Measurements from ENCODE around the gene ITPKC. TPM values are rescaled to one million over a fixed set of nuclear protein-coding genes. Genes with fewer than 3 reads are reported as not detected.

The ITPKC gene
- total RNA-seq, 1 donor from 2014 or later = 7.0 TPM

- DNase-seq (ENCODE audit: low spot score) = no peak
- no peak for ATAC-seq
Observed at GRCh38 chr19:40690050-40690692, 26.7 kb upstream of the ITPKC start, which contains the start of gene NUMBL. NUMBL (minus strand) TSS chr19:40690651; CDS start chr19:40690483, 168 bp downstream.

GRCh38 chr19:40690693-40691420, 26.1 kb upstream of the ITPKC start:
- ATAC-seq (peak; percentile 92), DNase-seq (ENCODE audit: low spot score) (peak; percentile 93)

- ATAC-seq = no peak
Observed at GRCh38 chr19:40691421-40692211, 25.3 kb upstream of the ITPKC start.

GRCh38 chr19:40692212-40692551, 24.7 kb upstream of the ITPKC start:
- ATAC-seq = no peak
- no peak for DNase-seq (ENCODE audit: low spot score)

More at GRCh38 chr19:40691421-40692211, 25.3 kb upstream of the ITPKC start:
- no peak for DNase-seq (ENCODE audit: low spot score)

GRCh38 chr19:40693150-40693788, 23.6 kb upstream of the ITPKC start:
- DNase-seq (ENCODE audit: low spot score) (no peak), ATAC-seq (no peak)

- ATAC-seq (no peak), DNase-seq (ENCODE audit: low spot score) (no peak)
Observed at GRCh38 chr19:40693896-40694295, 23.0 kb upstream of the ITPKC start.

- DNase-seq (ENCODE audit: low spot score) (no peak), ATAC-seq (peak; percentile 55)
Observed at GRCh38 chr19:40695881-40696280, 21.0 kb upstream of the ITPKC start.

- DNase-seq (ENCODE audit: low spot score) (no peak), ATAC-seq (no peak)
Observed at GRCh38 chr19:40697007-40697406, 19.9 kb upstream of the ITPKC start.

- ATAC-seq (no peak), DNase-seq (ENCODE audit: low spot score) (no peak)
Observed at GRCh38 chr19:40700083-40700482, 16.8 kb upstream of the ITPKC start.

GRCh38 chr19:40701758-40702157, 15.2 kb upstream of the ITPKC start:
- DNase-seq (ENCODE audit: low spot score) (no peak), ATAC-seq (no peak)

GRCh38 chr19:40702337-40703012, 14.4 kb upstream of the ITPKC start:
- peak; percentile 51 for ATAC-seq
- DNase-seq (ENCODE audit: low spot score) = no peak

- no peak for DNase-seq (ENCODE audit: low spot score)
- no peak for ATAC-seq
Observed at GRCh38 chr19:40703029-40703755, 13.7 kb upstream of the ITPKC start.

- DNase-seq (ENCODE audit: low spot score) (no peak), ATAC-seq (no peak)
Observed at GRCh38 chr19:40704491-40705361, 12.2 kb upstream of the ITPKC start.

GRCh38 chr19:40705362-40705651, 11.6 kb upstream of the ITPKC start:
- ATAC-seq (no peak), DNase-seq (ENCODE audit: low spot score) (no peak)

GRCh38 chr19:40705950-40706619, 10.8 kb upstream of the ITPKC start:
- DNase-seq (ENCODE audit: low spot score) = no peak
- no peak for ATAC-seq

- no peak for DNase-seq (ENCODE audit: low spot score)
Observed at GRCh38 chr19:40707615-40708014, 9.3 kb upstream of the ITPKC start.

GRCh38 chr19:40709817-40710216, 7.1 kb upstream of the ITPKC start:
- ATAC-seq = no peak

More at GRCh38 chr19:40707615-40708014, 9.3 kb upstream of the ITPKC start:
- no peak for ATAC-seq

GRCh38 chr19:40713939-40714338, 3.0 kb upstream of the ITPKC start:
- no peak for ATAC-seq
- DNase-seq (ENCODE audit: low spot score) = no peak

More at GRCh38 chr19:40709817-40710216, 7.1 kb upstream of the ITPKC start:
- DNase-seq (ENCODE audit: low spot score) = no peak

Data from left lobe of liver (tissue), 2 donors.